ENCODE data around the gene ATG3.

Gene ATG3

GRCh38 chr3:112504123-112504522 is 57.6 kb downstream of the ATG3 start:
- no peak for TF ChIP-seq CTCF (IDR thresholded peaks at IDR 0.05; ENCODE audit: low read depth, low read length, missing control alignments)
- H3K36me3 ChIP-seq (replicated peaks) = no peaks in the 10 kb centered on the region
- no peak overlapping the region for H3K27ac ChIP-seq
- in situ Hi-C loops (cut with HindIII; ENCODE audit: low pct_ligation_motif_present, low sequenced_read_pairs) = loop anchor here (25.0 kb wide), 1 partner anchor 192 kb away; no protein-coding TSS in a partner anchor
- H3K4me3 ChIP-seq (ENCODE audit: low read depth, low read length) = no peak overlapping the region
- no peak for DNase-seq
- H3K27me3 ChIP-seq (replicated peaks) = no peaks in the 10 kb centered on the region

GRCh38 chr3:112503304-112503972 is 58.3 kb downstream of the ATG3 start:
- DNase-seq = no peak
- Histone ChIP-seq H3K4me3 (ENCODE audit: low read depth, low read length) (no peak overlapping the region), H3K27ac (no peak overlapping the region), H3K36me3 (replicated peaks) (no peaks in the 10 kb centered on the region), H3K27me3 (replicated peaks) (no peaks in the 10 kb centered on the region)
- in situ Hi-C loops (cut with HindIII; ENCODE audit: low pct_ligation_motif_present, low sequenced_read_pairs) = loop anchor here (25.0 kb wide), 1 partner anchor 191 kb away; no protein-coding TSS in a partner anchor
- no peak for TF ChIP-seq CTCF (IDR thresholded peaks at IDR 0.05; ENCODE audit: low read depth, low read length, missing control alignments)

- DNase-seq = no peak
- no peak for TF ChIP-seq CTCF (IDR thresholded peaks at IDR 0.05; ENCODE audit: low read depth, low read length, missing control alignments)
Observed at GRCh38 chr3:112500621-112501020, 61.1 kb downstream of the ATG3 start.

GRCh38 chr3:112498914-112499711 is 62.6 kb downstream of the ATG3 start, which contains the start of gene BTLA:
TSS of gene BTLA (minus strand) at chr3:112499472. CDS start at chr3:112499358, 114 bp downstream.
- no peak within 1 kb of the TSS for H3K4me3 ChIP-seq (ENCODE audit: low read depth, low read length)

More at GRCh38 chr3:112500621-112501020, 61.1 kb downstream of the ATG3 start:
- Histone ChIP-seq H3K27me3 (replicated peaks) (no peaks in the 10 kb centered on the region), H3K4me3 (ENCODE audit: low read depth, low read length) (no peak overlapping the region), H3K36me3 (replicated peaks) (no peaks in the 10 kb centered on the region), H3K27ac (no peak overlapping the region)
- in situ Hi-C loops (cut with HindIII; ENCODE audit: low pct_ligation_motif_present, low sequenced_read_pairs) = loop anchor here (25.0 kb wide), 1 partner anchor 188 kb away; no protein-coding TSS in a partner anchor

GRCh38 chr3:112497897-112498548 is 63.7 kb downstream of the ATG3 start:
- in situ Hi-C loops (cut with HindIII; ENCODE audit: low pct_ligation_motif_present, low sequenced_read_pairs) = no loop called here
- DNase-seq = no peak
- no peaks in the 10 kb centered on the region for H3K36me3 ChIP-seq (replicated peaks)
- no peaks in the 10 kb centered on the region for H3K27me3 ChIP-seq (replicated peaks)
- H3K4me3 ChIP-seq (ENCODE audit: low read depth, low read length) = no peak overlapping the region
- TF ChIP-seq CTCF (IDR thresholded peaks at IDR 0.05; ENCODE audit: low read depth, low read length, missing control alignments) = no peak
- no peak overlapping the region for H3K27ac ChIP-seq

More at GRCh38 chr3:112498914-112499711, 62.6 kb downstream of the ATG3 start, which contains the start of gene BTLA:
- in situ Hi-C loops (cut with HindIII; ENCODE audit: low pct_ligation_motif_present, low sequenced_read_pairs) = no loop called here
- no peaks in the 10 kb centered on the region for H3K27me3 ChIP-seq (replicated peaks)
- no peak within 1 kb of the TSS for H3K27ac ChIP-seq
- no peak for TF ChIP-seq CTCF (IDR thresholded peaks at IDR 0.05; ENCODE audit: low read depth, low read length, missing control alignments)
- H3K36me3 ChIP-seq (replicated peaks) = no peaks in the 10 kb centered on the region
- DNase-seq = no peak
